ENCODE measurements around the gene ZNF441. TPM values are rescaled to one million over a fixed set of nuclear protein-coding genes. Genes with fewer than 3 reads are reported as not detected.

ZNF441 gene
- total and polyA plus RNA-seq, 2 of the 13 experiments (the other 11 are each of a cell fraction or from before 2014, with no cell fraction given): 2.8 to 10.0 TPM

DNA sequence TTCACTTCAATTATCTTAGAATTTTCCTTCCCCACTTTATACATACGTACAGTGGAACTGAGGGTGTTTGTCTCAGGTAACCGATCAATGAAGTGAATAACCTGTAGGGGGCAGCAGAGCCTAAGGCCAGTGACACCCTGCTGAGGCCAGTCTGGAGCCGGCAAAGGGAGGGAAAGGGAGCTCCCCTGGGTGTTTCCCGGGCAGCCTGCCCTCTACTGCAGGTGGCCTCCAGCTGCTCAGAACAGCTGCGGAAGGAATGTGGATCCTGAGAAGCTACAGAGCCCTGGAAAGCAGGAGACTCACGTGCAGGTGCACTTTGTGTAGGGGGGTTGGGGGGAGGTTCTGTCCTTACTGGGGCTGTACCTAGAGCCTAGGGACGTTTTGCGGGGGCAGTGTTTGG is 30.7 kb downstream of the ZNF441 start (continued):
- TF ChIP-seq, protein P1, sequence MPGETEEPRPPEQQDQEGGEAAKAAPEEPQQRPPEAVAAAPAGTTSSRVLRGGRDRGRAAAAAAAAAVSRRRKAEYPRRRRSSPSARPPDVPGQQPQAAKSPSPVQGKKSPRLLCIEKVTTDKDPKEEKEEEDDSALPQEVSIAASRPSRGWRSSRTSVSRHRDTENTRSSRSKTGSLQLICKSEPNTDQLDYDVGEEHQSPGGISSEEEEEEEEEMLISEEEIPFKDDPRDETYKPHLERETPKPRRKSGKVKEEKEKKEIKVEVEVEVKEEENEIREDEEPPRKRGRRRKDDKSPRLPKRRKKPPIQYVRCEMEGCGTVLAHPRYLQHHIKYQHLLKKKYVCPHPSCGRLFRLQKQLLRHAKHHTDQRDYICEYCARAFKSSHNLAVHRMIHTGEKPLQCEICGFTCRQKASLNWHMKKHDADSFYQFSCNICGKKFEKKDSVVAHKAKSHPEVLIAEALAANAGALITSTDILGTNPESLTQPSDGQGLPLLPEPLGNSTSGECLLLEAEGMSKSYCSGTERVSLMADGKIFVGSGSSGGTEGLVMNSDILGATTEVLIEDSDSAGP (CRISPR knock-in tag; IDR thresholded peaks at IDR 0.05; ENCODE audit: borderline replicate concordance): peak; percentile 17; the same call in 1 of the 2 replicates
- TF ChIP-seq, protein P2, sequence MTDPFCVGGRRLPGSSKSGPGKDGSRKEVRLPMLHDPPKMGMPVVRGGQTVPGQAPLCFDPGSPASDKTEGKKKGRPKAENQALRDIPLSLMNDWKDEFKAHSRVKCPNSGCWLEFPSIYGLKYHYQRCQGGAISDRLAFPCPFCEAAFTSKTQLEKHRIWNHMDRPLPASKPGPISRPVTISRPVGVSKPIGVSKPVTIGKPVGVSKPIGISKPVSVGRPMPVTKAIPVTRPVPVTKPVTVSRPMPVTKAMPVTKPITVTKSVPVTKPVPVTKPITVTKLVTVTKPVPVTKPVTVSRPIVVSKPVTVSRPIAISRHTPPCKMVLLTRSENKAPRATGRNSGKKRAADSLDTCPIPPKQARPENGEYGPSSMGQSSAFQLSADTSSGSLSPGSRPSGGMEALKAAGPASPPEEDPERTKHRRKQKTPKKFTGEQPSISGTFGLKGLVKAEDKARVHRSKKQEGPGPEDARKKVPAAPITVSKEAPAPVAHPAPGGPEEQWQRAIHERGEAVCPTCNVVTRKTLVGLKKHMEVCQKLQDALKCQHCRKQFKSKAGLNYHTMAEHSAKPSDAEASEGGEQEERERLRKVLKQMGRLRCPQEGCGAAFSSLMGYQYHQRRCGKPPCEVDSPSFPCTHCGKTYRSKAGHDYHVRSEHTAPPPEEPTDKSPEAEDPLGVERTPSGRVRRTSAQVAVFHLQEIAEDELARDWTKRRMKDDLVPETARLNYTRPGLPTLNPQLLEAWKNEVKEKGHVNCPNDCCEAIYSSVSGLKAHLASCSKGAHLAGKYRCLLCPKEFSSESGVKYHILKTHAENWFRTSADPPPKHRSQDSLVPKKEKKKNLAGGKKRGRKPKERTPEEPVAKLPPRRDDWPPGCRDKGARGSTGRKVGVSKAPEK (CRISPR knock-in tag; IDR thresholded peaks at IDR 0.05; ENCODE audit: borderline replicate concordance): 0 out of 2 replicates have a peak, but pooled peaks have one; percentile 70
- TF ChIP-seq SIN3A (IDR thresholded peaks at IDR 0.05; ENCODE audit: borderline replicate concordance, low read depth, low read length): no peak
- no peak for TF ChIP-seq ZNF660 (CRISPR knock-in tag; IDR thresholded peaks at IDR 0.05; ENCODE audit: borderline replicate concordance, low read depth)
- TF ChIP-seq, protein P3, sequence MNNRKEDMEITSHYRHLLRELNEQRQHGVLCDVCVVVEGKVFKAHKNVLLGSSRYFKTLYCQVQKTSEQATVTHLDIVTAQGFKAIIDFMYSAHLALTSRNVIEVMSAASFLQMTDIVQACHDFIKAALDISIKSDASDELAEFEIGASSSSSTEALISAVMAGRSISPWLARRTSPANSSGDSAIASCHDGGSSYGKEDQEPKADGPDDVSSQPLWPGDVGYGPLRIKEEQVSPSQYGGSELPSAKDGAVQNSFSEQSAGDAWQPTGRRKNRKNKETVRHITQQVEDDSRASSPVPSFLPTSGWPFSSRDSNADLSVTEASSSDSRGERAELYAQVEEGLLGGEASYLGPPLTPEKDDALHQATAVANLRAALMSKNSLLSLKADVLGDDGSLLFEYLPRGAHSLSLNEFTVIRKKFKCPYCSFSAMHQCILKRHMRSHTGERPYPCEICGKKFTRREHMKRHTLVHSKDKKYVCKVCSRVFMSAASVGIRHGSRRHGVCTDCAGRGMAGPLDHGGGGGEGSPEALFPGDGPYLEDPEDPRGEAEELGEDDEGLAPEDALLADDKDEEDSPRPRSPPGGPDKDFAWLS (CRISPR knock-in tag; IDR thresholded peaks at IDR 0.05; ENCODE audit: borderline replicate concordance): no peak
- no peak for TF ChIP-seq TP53 (CRISPR knock-in tag; conservative IDR thresholded peaks at IDR 0.05)
- 0 out of 2 replicates have a peak, but pooled peaks have one; percentile 38 for TF ChIP-seq HDAC2 (CRISPR knock-in tag; IDR thresholded peaks at IDR 0.05)
- TF ChIP-seq ZFP36L1 (CRISPR knock-in tag; IDR thresholded peaks at IDR 0.05): no peak
- TF ChIP-seq, protein P4, sequence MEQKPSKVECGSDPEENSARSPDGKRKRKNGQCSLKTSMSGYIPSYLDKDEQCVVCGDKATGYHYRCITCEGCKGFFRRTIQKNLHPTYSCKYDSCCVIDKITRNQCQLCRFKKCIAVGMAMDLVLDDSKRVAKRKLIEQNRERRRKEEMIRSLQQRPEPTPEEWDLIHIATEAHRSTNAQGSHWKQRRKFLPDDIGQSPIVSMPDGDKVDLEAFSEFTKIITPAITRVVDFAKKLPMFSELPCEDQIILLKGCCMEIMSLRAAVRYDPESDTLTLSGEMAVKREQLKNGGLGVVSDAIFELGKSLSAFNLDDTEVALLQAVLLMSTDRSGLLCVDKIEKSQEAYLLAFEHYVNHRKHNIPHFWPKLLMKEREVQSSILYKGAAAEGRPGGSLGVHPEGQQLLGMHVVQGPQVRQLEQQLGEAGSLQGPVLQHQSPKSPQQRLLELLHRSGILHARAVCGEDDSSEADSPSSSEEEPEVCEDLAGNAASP (CRISPR knock-in tag; IDR thresholded peaks at IDR 0.05; ENCODE audit: borderline replicate concordance): peak; percentile 50; the same call in 1 of the 2 replicates
- TF ChIP-seq, protein P5, sequence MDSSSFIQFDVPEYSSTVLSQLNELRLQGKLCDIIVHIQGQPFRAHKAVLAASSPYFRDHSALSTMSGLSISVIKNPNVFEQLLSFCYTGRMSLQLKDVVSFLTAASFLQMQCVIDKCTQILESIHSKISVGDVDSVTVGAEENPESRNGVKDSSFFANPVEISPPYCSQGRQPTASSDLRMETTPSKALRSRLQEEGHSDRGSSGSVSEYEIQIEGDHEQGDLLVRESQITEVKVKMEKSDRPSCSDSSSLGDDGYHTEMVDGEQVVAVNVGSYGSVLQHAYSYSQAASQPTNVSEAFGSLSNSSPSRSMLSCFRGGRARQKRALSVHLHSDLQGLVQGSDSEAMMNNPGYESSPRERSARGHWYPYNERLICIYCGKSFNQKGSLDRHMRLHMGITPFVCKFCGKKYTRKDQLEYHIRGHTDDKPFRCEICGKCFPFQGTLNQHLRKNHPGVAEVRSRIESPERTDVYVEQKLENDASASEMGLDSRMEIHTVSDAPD (CRISPR knock-in tag; IDR thresholded peaks at IDR 0.05): no peak
- TF ChIP-seq KMT2A (CRISPR knock-in tag; IDR thresholded peaks at IDR 0.05): no peak
- TF ChIP-seq CCAR2 (optimal IDR thresholded peaks at IDR 0.05; ENCODE audit: low read depth, low read length): no peak
- TF ChIP-seq HDAC1 (CRISPR knock-in tag; IDR thresholded peaks at IDR 0.05): peak; percentile 42; the same call in 1 of the 2 replicates
- TF ChIP-seq, protein P6, sequence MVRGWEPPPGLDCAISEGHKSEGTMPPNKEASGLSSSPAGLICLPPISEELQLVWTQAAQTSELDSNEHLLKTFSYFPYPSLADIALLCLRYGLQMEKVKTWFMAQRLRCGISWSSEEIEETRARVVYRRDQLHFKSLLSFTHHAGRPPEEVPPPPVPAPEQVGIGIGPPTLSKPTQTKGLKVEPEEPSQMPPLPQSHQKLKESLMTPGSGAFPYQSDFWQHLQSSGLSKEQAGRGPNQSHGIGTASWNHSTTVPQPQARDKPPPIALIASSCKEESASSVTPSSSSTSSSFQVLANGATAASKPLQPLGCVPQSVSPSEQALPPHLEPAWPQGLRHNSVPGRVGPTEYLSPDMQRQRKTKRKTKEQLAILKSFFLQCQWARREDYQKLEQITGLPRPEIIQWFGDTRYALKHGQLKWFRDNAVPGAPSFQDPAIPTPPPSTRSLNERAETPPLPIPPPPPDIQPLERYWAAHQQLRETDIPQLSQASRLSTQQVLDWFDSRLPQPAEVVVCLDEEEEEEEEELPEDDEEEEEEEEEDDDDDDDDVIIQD (CRISPR knock-in tag; IDR thresholded peaks at IDR 0.05; ENCODE audit: low read depth): peak; percentile 68; the same call in 1 of the 2 replicates
- TF ChIP-seq SP5 (CRISPR knock-in tag; IDR thresholded peaks at IDR 0.05; ENCODE audit: borderline replicate concordance, low read depth): 0 out of 2 replicates have a peak, but pooled peaks have one; percentile 28
- TF ChIP-seq ZMAT3 (CRISPR knock-in tag; conservative IDR thresholded peaks at IDR 0.05): 0 out of 2 replicates have a peak, but pooled peaks have one; percentile 24
- TF ChIP-seq ZBTB38 (CRISPR knock-in tag; IDR thresholded peaks at IDR 0.05): 0 out of 2 replicates have a peak, but pooled peaks have one; percentile 9
- no peak for TF ChIP-seq ZNF20 (CRISPR knock-in tag; IDR thresholded peaks at IDR 0.05)
- no peak for TF ChIP-seq EED (CRISPR knock-in tag; IDR thresholded peaks at IDR 0.05)

All from HepG2 (cell line).